Prostate gland (tissue), 1 donor: Measurements from ENCODE around the gene MCEMP1.

Source experiments
- POLR2A ChIP-seq: fragments of 450-650 bp; IDR thresholded peaks from one replicate; pipeline ENCODE4 v1.6.1; 2016; ENCODE audit warnings: antibody characterized with exemption, mild to moderate bottlenecking
- POLR2AphosphoS5 ChIP-seq: sonication (generic); formaldehyde crosslinking; IDR thresholded peaks from one replicate; pipeline ENCODE4 v1.6.1; 2017; ENCODE audit warnings: antibody characterized with exemption

DNA sequence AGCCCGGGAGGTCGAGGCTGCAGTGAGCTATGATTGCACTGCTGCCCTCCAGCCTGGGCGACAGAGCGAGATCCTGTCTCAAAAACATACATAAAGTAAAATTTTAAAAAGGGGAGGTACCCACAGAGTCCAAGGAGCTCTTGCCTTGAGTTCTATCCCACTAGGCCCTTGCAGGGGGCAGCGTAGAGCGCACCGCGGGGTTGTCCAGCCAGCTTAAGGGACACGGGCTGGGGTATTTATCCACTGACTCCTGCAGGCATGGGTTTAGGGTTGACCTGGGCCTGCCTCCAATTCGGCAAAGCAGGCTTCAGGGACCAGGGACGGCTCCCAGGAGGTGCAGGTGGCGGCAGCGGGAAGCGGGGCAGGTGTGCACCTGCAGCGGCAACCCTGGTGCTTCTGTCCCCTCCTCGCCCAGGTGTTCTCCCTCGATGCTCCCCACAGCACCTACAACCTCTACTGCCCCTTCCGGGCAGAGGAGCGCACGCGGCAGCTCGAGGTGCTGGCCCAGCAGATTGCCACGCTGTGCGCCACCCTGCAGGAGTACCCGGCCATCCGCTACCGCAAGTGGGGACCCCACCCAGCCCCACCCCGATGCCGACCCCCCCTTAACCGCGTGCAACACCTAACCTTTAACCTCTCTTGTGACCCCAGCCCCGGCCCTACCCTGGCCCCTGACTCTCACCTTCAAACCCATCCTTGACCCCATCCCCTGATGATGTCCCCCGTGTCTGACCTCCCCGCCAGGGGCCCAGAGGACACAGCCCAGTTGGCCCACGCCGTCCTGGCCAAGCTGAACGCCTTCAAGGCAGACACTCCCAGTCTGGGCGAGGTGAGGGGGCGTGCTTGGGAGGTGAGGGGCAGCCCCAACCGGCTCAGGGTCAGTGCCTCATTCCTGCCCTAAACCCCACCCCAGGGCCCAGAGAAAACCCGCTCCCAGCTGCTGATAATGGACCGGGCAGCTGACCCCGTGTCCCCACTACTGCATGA, 35.3 kb upstream of the MCEMP1 start:
- TF ChIP-seq POLR2AphosphoS5 (no peak), POLR2A (no peak)
